ENCODE results near the gene CACHD1.

- TF ChIP-seq POLR2AphosphoS5 (IDR thresholded peaks at IDR 0.05) = no peak
- no peak for TF ChIP-seq CTCF (IDR thresholded peaks at IDR 0.05)
- no peak for TF ChIP-seq POLR2A (IDR thresholded peaks at IDR 0.05)
- TF ChIP-seq EP300 (IDR thresholded peaks at IDR 0.05; ENCODE audit: low read depth) = no peak
Observed at GRCh38 chr1:64711266-64711665, 241.3 kb downstream of the CACHD1 start.
